T-cell (primary cell): ENCODE results near the gene SUPT3H. TPM values are rescaled to one million over a fixed set of nuclear protein-coding genes. Genes with fewer than 3 reads are reported as not detected.
A peak's percentile ranks its signal among the peaks of the same experiment; 100 is the strongest.

Experiments used
- ATAC-seq, 4 experiments: fragments of 200-7000 bp in 3 of 4; fragments of 150-1000 bp in 1 of 4; cut with Tn5 transposase; replicated peaks in 1 of 4; 1 replicate in 3 of 4; 2 replicates in 1 of 4; pipeline ENCODE4 v1.10.0; 2021; ENCODE audit warnings: moderate library complexity in 3 of 4, mild to moderate bottlenecking in 2 of 4, moderate number of reproducible peaks in 1 of 4
- CTCF ChIA-PET, 2 donors: fragments of 300-600 bp; sonication (Branson Sonifier 250); formaldehyde crosslinking; loops; one replicate each; lab custom pipeline; 2022; ENCODE audit warnings: antibody characterized with exemption in 2 of 2; lab: Charles Lee
- POLR2A ChIA-PET, 2 donors: fragments of 300-600 bp; sonication (Branson Sonifier 250); formaldehyde crosslinking; loops; one replicate each; lab custom pipeline; 2022; ENCODE audit warnings: antibody characterized with exemption in 2 of 2; lab: Charles Lee
- DNase-seq, 35 experiments: peaks; one replicate each; pipeline versions ENCODE4 v3.0.0 to v3.0.0-alpha.2; 2013 to 2023
- H3K27ac ChIP-seq: one replicate; pipeline ENCODE4 v1.5.1; 2013; ENCODE audit warnings: low read length
- H3K27me3 ChIP-seq, 2 experiments: replicated peaks in 1 of 2; 1 replicate in 1 of 2; 2 replicates in 1 of 2; pipeline versions ENCODE4 v1.6.1 to v1.7.0; 2013; ENCODE audit warnings: low read length in 1 of 2, mixed read lengths in 1 of 2; ENCODE audit not compliant: control insufficient read depth in 2 of 2, insufficient read depth in 2 of 2; ENCODE audit errors: extremely low read depth in 1 of 2
- H3K36me3 ChIP-seq, 2 donors: 1 replicate in 1 of 2; 2 replicates in 1 of 2; pipeline versions ENCODE4 v1.6.1 to v1.7.0; 2013; ENCODE audit warnings: low read length in 1 of 2; ENCODE audit not compliant: control insufficient read depth in 2 of 2, insufficient read depth in 1 of 2; ENCODE audit errors: extremely low read depth in 1 of 2
- H3K4me1 ChIP-seq, 2 experiments: 1 replicate in 1 of 2; 2 replicates in 1 of 2; pipeline versions ENCODE4 v1.6.1 to v1.7.0; 2013; ENCODE audit warnings: low read length in 2 of 2, mixed read lengths in 1 of 2; ENCODE audit not compliant: insufficient read depth in 2 of 2, control insufficient read depth in 1 of 2; ENCODE audit errors: extremely low read depth in 1 of 2
- H3K4me3 ChIP-seq, 2 donors: 1 replicate in 1 of 2; 2 replicates in 1 of 2; pipeline versions ENCODE4 v1.5.1 to v1.7.0; 2013; ENCODE audit warnings: mild to moderate bottlenecking in 2 of 2, low read length in 1 of 2, moderate library complexity in 1 of 2; ENCODE audit not compliant: control insufficient read depth in 1 of 2; ENCODE audit errors: extremely low read depth in 1 of 2
- H3K9me3 ChIP-seq: 2 replicates; pipeline ENCODE4 v1.7.0; 2013
- H3K27ac Mint-ChIP-seq, 2 donors: one replicate each; pipeline ENCODE4 v1.8.0; 2020 to 2021; ENCODE audit warnings: mild to moderate bottlenecking in 2 of 2, mixed read lengths in 2 of 2
- H3K27me3 Mint-ChIP-seq, 2 donors: one replicate each; pipeline ENCODE4 v1.8.0; 2021 to 2022; ENCODE audit warnings: mixed read lengths in 2 of 2
- H3K36me3 Mint-ChIP-seq: one replicate; pipeline ENCODE4 v1.8.0; 2021; ENCODE audit warnings: mixed read lengths
- H3K4me1 Mint-ChIP-seq, 3 donors: one replicate each; pipeline ENCODE4 v1.8.0; 2020 to 2022; ENCODE audit warnings: mixed read lengths in 3 of 3, mild to moderate bottlenecking in 1 of 3
- H3K4me3 Mint-ChIP-seq, 3 donors: one replicate each; pipeline ENCODE4 v1.8.0; 2020 to 2022; ENCODE audit warnings: mild to moderate bottlenecking in 3 of 3, mixed read lengths in 3 of 3, moderate library complexity in 3 of 3
- H3K9me3 Mint-ChIP-seq, 3 donors: one replicate each; pipeline ENCODE4 v1.8.0; 2020 to 2022; ENCODE audit warnings: mixed read lengths in 3 of 3
- WGBS: methylation state at CpG from one replicate; pipeline ENCODE4 v1.1.5; 2013; ENCODE audit warnings: missing lambda C conversion rate; ENCODE audit not compliant: insufficient coverage; 5-methylcytosine and 5-hydroxymethylcytosine counted together
- total RNA-seq, 35 experiments: library from RNA in 6 of 35; stranded (reverse) in 6 of 35; fragments of 120-200 nt in 1 of 35; gene quantifications; one replicate each; pipeline versions ENCODE4 v1.2.1 to v1.2.4 and lab custom pipeline; 2013 to 2026

SUPT3H gene
- total RNA-seq (10 to 100 TPM in 3 of 5 donors, 1 to 10 TPM in 2; 9.3 to 12.9 (median 10.7) TPM), total RNA-seq (lab: John Stamatoyannopoulos, UW) (4.9 to 24.5 (median 13.5) reads per million in 29 experiments)
- total RNA-seq (2013) = 12.3 TPM

GRCh38 chr6:45377554-45378333 is at the start of gene SUPT3H:
Gene SUPT3H, minus strand, starts transcription at chr6:45377934.
- Mint-ChIP-seq H3K9me3 (no peaks in the 10 kb centered on the region), H3K27me3 (no peaks in the 10 kb centered on the region), H3K36me3 (no peaks in the 10 kb centered on the region), H3K4me1 (peaks cover 23 to 26% (median 25%) of the 10 kb centered on the region in 3 donors), H3K4me3 (peak within 1 kb of the TSS; percentile 89 to 98 (median 98)), H3K27ac (peak within 1 kb of the TSS; percentile 92 to 96)
- WGBS = 0% methylated on average over 69 of the region's 75 CpGs
- no peaks in the 10 kb centered on the region for H3K27me3 ChIP-seq
- peaks cover 4 to 8% of the 10 kb centered on the region in 2 experiments for H3K4me1 ChIP-seq
- peak within 1 kb of the TSS; percentile 91 to 93 for H3K4me3 ChIP-seq
- ChIA-PET POLR2A (interaction anchor here in 1 of 2 donors (0.6 to 1.0 kb wide), 5 partner anchors 24 to 459 kb away, joined by 3 to 12 read pairs (median 5); no protein-coding TSS in a partner anchor), CTCF (interaction anchor here (0.5 to 2.6 kb wide), 12 partner anchors 42 to 722 kb away, joined by 3 to 10 read pairs (median 4); no protein-coding TSS in a partner anchor)
- H3K27ac ChIP-seq = peak within 1 kb of the TSS; percentile 97
- DNase-seq = peak; percentile 81 to 96 (median 88)
- no peaks in the 10 kb centered on the region for H3K36me3 ChIP-seq
- ATAC-seq = peak; percentile 84 to 88 (median 87)
- H3K9me3 ChIP-seq = no peaks in the 10 kb centered on the region

DNA sequence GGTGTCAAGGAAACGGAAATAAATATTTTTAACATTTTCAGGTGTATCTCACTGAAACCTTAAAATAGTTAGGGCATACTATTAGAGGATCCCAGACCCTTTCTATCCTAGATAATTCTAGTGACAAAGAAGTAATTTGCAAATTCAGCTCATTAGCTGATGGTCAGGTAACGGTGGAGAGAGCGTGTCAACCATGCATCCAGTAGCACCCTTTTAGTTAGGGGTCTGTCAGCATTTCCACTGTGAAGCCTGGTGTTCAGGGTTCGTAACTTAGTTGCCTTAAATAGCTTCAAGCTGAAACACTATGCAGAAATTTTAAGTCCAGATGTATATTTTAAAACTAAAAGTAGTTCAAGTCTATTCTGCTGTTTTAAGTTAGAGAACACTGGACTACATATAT is 48.5 kb upstream of the SUPT3H start:
- Mint-ChIP-seq H3K4me1 (peaks cover 25 to 62% (median 57%) of the 10 kb centered on the region in 3 donors), H3K27ac (peak overlapping the region; percentile 30 to 60), H3K4me3 (peak overlapping the region in 1 of 3 donors; percentile 50), H3K9me3 (no peaks in the 10 kb centered on the region), H3K27me3 (peaks cover 4 to 7% of the 10 kb centered on the region in 2 donors), H3K36me3 (no peaks in the 10 kb centered on the region)
- H3K4me1 ChIP-seq = peaks cover 8 to 24% of the 10 kb centered on the region in 2 experiments
- ChIA-PET CTCF (interaction anchor here in 1 of 2 donors (0.5 to 1.1 kb wide), 3 partner anchors 49 to 1016 kb away, joined by 3 to 4 read pairs (median 3); partner anchors contain the start of gene SUPT3H), POLR2A (no interaction called here)
- no peak overlapping the region for H3K4me3 ChIP-seq
- no peak for ATAC-seq
- DNase-seq = no peak
- H3K27ac ChIP-seq = peak overlapping the region; percentile 49
- peaks cover 0 to 21% of the 10 kb centered on the region in 2 experiments for H3K27me3 ChIP-seq
- H3K36me3 ChIP-seq = no peaks in the 10 kb centered on the region
- no peaks in the 10 kb centered on the region for H3K9me3 ChIP-seq
- WGBS = 89% methylated on average over 2 of the region's 4 CpGs

- Histone ChIP-seq H3K9me3 (no peaks in the 10 kb centered on the region), H3K27ac (peak overlapping the region; percentile 79), H3K36me3 (no peaks in the 10 kb centered on the region), H3K27me3 (peaks cover 0 to 29% of the 10 kb centered on the region in 2 experiments), H3K4me1 (peaks cover 21 to 41% of the 10 kb centered on the region in 2 experiments), H3K4me3 (peak overlapping the region; percentile 38 to 87)
- ChIA-PET CTCF (no interaction called here), POLR2A (interaction anchor here in 1 of 2 donors (0.7 kb wide), 1 partner anchor 753 kb away, joined by 4 read pairs; no protein-coding TSS in a partner anchor)
- no peaks in the 10 kb centered on the region for H3K36me3 Mint-ChIP-seq
- H3K4me1 Mint-ChIP-seq = peaks cover 42 to 64% (median 56%) of the 10 kb centered on the region in 3 donors
- ATAC-seq = no peak
- no peaks in the 10 kb centered on the region for H3K9me3 Mint-ChIP-seq
- H3K27ac Mint-ChIP-seq = peak overlapping the region; percentile 90 to 92
- WGBS = no CpG with 5 or more reads among the region's 6 CpGs
- peaks cover 11 to 18% of the 10 kb centered on the region in 2 donors for H3K27me3 Mint-ChIP-seq
- H3K4me3 Mint-ChIP-seq = peak overlapping the region; percentile 89 to 93 (median 90)
- DNase-seq = no peak
Observed at GRCh38 chr6:45424451-45424861, 46.7 kb upstream of the SUPT3H start.

GRCh38 chr6:45423824-45424450 is 46.2 kb upstream of the SUPT3H start:
- Histone ChIP-seq H3K4me3 (peak overlapping the region; percentile 38 to 87), H3K36me3 (no peaks in the 10 kb centered on the region), H3K27ac (peak overlapping the region; percentile 79), H3K4me1 (peaks cover 20 to 44% of the 10 kb centered on the region in 2 experiments), H3K9me3 (no peaks in the 10 kb centered on the region), H3K27me3 (peaks cover 0 to 31% of the 10 kb centered on the region in 2 experiments)
- no peaks in the 10 kb centered on the region for H3K36me3 Mint-ChIP-seq
- POLR2A ChIA-PET = no interaction called here
- 21% methylated on average over 28 of the region's 38 CpGs for WGBS
- peaks cover 15 to 23% of the 10 kb centered on the region in 2 donors for H3K27me3 Mint-ChIP-seq
- no peaks in the 10 kb centered on the region for H3K9me3 Mint-ChIP-seq
- DNase-seq (peak in 7 of 35 experiments; percentile 7 to 35 (median 19)), ATAC-seq (no peak)
- CTCF ChIA-PET = no interaction called here
- H3K4me1 Mint-ChIP-seq = peaks cover 42 to 63% (median 55%) of the 10 kb centered on the region in 3 donors
- peak overlapping the region; percentile 89 to 93 (median 90) for H3K4me3 Mint-ChIP-seq
- H3K27ac Mint-ChIP-seq = peak overlapping the region; percentile 90 to 92

- CTCF ChIA-PET = no interaction called here
- Mint-ChIP-seq H3K27me3 (peaks cover 15 to 23% of the 10 kb centered on the region in 2 donors), H3K36me3 (no peaks in the 10 kb centered on the region), H3K4me3 (peak overlapping the region; percentile 89 to 93 (median 90)), H3K9me3 (no peaks in the 10 kb centered on the region), H3K27ac (peak overlapping the region; percentile 89), H3K4me1 (peaks cover 35 to 57% (median 49%) of the 10 kb centered on the region in 3 donors)
- WGBS = 2% methylated on average over 62 of the region's 62 CpGs
- ATAC-seq = peak in 3 of 4 experiments; percentile 0 to 4 (median 2)
- Histone ChIP-seq H3K9me3 (no peaks in the 10 kb centered on the region), H3K27me3 (peaks cover 0 to 31% of the 10 kb centered on the region in 2 experiments), H3K4me1 (peaks cover 15 to 44% of the 10 kb centered on the region in 2 experiments), H3K36me3 (no peaks in the 10 kb centered on the region), H3K4me3 (peak overlapping the region; percentile 77 to 87), H3K27ac (peak overlapping the region; percentile 79)
- POLR2A ChIA-PET = no interaction called here
- peak in 9 of 35 experiments; percentile 4 to 46 (median 14) for DNase-seq
Observed at GRCh38 chr6:45423111-45423823, 45.5 kb upstream of the SUPT3H start.
